HEK293T (cell line): ENCODE data around the gene DOLPP1.

Experiments used
- CTCF ChIA-PET: fragments of 350-600 bp; formaldehyde crosslinking; extraction: SDS; loops from one replicate; lab custom pipeline; 2021; ENCODE audit warnings: antibody characterized with exemption, inconsistent platforms; lab: Yijun Ruan, JAX
- POLR2A ChIA-PET: fragments of 350-600 bp; formaldehyde crosslinking; extraction: SDS; loops from one replicate; lab custom pipeline; 2020; ENCODE audit warnings: antibody characterized with exemption, inconsistent platforms; lab: Yijun Ruan, JAX
- DNase-seq: peaks from one replicate; pipeline ENCODE4 v3.0.0; 2012; ENCODE audit warnings: mixed read lengths; ENCODE audit errors: extremely low spot score
- ARNT ChIP-seq: fragments of 450-650 bp; IDR thresholded peaks from 2 replicates; pipeline ENCODE4 v1.6.1; 2017; ENCODE audit warnings: mild to moderate bottlenecking
- BHLHE40 ChIP-seq: fragments of 450-650 bp; IDR thresholded peaks from 2 replicates; pipeline ENCODE4 v1.6.1; 2016; ENCODE audit warnings: mild to moderate bottlenecking, moderate library complexity, borderline replicate concordance
- CTBP1 ChIP-seq: fragments of 450-650 bp; IDR thresholded peaks from 2 replicates; pipeline ENCODE4 v1.6.1; 2016; ENCODE audit warnings: borderline replicate concordance
- ELF4 ChIP-seq: fragments of 450-650 bp; IDR thresholded peaks from 2 replicates; pipeline ENCODE4 v1.6.1; 2017; ENCODE audit warnings: antibody characterized with exemption
- FOXA1 ChIP-seq: fragments of 450-650 bp; IDR thresholded peaks from 2 replicates; pipeline ENCODE4 v1.6.1; 2016; ENCODE audit warnings: mild to moderate bottlenecking
- FOXK2 ChIP-seq: fragments of 450-650 bp; IDR thresholded peaks from 2 replicates; pipeline ENCODE4 v1.6.1; 2016; ENCODE audit warnings: mild to moderate bottlenecking
- FOXM1 ChIP-seq: fragments of 450-650 bp; IDR thresholded peaks from 2 replicates; pipeline ENCODE4 v1.6.1; 2017; ENCODE audit warnings: mild to moderate bottlenecking, borderline replicate concordance
- HDGF ChIP-seq: fragments of 450-650 bp; IDR thresholded peaks from 2 replicates; pipeline ENCODE4 v1.6.1; 2017; ENCODE audit warnings: antibody characterized with exemption, borderline replicate concordance
- L3MBTL2 ChIP-seq: fragments of 450-650 bp; conservative IDR thresholded peaks from 2 replicates; pipeline ENCODE4 v1.6.1; 2016; ENCODE audit warnings: mild to moderate bottlenecking
- LEF1 ChIP-seq: fragments of 450-650 bp; IDR thresholded peaks from 2 replicates; pipeline ENCODE4 v1.6.1; 2017; ENCODE audit warnings: mild to moderate bottlenecking, borderline replicate concordance
- NFRKB ChIP-seq: fragments of 450-650 bp; IDR thresholded peaks from 2 replicates; pipeline ENCODE4 v1.6.1; 2016; ENCODE audit warnings: mild to moderate bottlenecking, moderate library complexity
- SP1 ChIP-seq: fragments of 450-650 bp; IDR thresholded peaks from 2 replicates; pipeline ENCODE4 v1.6.1; 2017
- SUZ12 ChIP-seq: fragments of 450-650 bp; IDR thresholded peaks from 2 replicates; pipeline ENCODE4 v1.6.1; 2016; ENCODE audit warnings: mild to moderate bottlenecking
- TARDBP ChIP-seq: fragments of 450-650 bp; IDR thresholded peaks from 2 replicates; pipeline ENCODE4 v1.6.1; 2016
- ZNF384 ChIP-seq: fragments of 450-650 bp; IDR thresholded peaks from 2 replicates; pipeline ENCODE4 v1.6.1; 2016
- TF ChIP-seq, protein P1 (sequence below): fragments of 450-650 bp; IDR thresholded peaks from 2 replicates; pipeline ENCODE4 v1.6.1; 2016

The DOLPP1 gene

DNA sequence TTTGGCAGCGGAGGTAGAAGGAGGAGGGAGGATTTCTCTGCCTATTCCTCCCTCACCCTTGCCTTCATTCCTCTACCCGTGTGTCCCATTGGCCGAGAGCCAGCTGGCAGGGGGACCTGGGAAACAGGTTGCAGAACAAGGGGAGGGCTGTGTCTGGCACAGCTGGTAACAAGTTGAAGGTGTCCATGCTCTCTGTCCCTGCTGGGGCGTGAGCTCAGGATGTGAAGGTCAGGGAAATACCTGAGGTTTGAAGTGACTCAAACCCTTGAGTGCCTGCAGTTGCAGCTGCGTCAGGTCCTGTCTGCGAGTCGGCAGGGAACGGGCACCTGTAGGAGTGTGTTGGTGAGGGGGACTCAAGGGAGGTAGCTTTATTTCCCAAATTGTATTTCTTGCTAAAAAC is 28.3 kb upstream of the DOLPP1 start:
- DNase-seq, result no peak
- CTCF ChIA-PET, result no interaction called here
- POLR2A ChIA-PET, result no interaction called here
- no peak for TF ChIP-seq ELF4
- no peak for TF ChIP-seq L3MBTL2
- no peak for TF ChIP-seq CTBP1
- TF ChIP-seq, protein P1, sequence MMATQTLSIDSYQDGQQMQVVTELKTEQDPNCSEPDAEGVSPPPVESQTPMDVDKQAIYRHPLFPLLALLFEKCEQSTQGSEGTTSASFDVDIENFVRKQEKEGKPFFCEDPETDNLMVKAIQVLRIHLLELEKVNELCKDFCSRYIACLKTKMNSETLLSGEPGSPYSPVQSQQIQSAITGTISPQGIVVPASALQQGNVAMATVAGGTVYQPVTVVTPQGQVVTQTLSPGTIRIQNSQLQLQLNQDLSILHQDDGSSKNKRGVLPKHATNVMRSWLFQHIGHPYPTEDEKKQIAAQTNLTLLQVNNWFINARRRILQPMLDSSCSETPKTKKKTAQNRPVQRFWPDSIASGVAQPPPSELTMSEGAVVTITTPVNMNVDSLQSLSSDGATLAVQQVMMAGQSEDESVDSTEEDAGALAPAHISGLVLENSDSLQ, result no peak
- no peak for TF ChIP-seq BHLHE40
- no peak for TF ChIP-seq SP1
- no peak for TF ChIP-seq FOXM1
- no peak for TF ChIP-seq NFRKB
- TF ChIP-seq ZNF384, result no peak
- no peak for TF ChIP-seq FOXA1
- no peak for TF ChIP-seq TARDBP
- TF ChIP-seq FOXK2, result no peak
- TF ChIP-seq LEF1, result no peak
- no peak for TF ChIP-seq HDGF
- TF ChIP-seq ARNT, result no peak
- TF ChIP-seq SUZ12, result no peak

- TF ChIP-seq SUZ12, result no peak
- DNase-seq, result no peak
- ChIA-PET CTCF (no interaction called here), POLR2A (interaction anchor here (1.3 kb wide), 1 partner anchor 17 kb away, joined by 5 read pairs; the partner anchor contains the start of gene MIGA2)
Measured at GRCh38 chr9:129053020-129053419, 27.9 kb upstream of the DOLPP1 start.

DNA sequence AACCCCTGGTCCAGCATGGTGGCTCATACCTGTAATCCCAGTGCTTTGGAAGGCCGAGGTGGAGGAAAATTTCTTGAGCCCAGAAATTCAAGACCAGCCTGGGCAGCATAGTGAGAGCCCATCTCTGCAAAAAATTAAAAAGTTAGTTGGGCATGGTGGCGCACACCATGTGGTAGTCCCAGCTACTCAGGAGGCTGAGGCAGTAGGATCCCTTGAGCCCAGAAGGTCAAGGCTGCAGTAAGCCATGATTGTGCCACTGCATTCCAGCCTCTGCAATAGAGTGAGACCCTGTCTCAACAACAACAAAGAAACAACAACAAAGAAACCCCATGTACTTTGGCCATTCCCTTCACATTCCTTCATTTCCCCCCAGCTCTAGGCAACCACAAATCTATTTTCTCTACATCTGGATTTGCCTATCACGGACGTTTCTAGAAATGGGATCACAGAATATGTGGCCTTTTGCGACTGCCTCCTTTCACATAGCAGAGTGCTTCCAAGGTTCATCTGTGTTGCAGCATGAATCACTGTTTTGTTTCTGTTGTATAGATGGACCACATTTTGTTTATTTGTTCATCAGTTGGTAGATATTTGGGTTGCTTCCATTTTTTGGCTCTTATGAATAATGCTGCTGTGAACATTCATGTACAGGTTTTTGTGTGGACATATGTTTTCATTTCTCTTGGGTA is 26.6 kb upstream of the DOLPP1 start:
- DNase-seq, result no peak
- POLR2A ChIA-PET, result interaction anchor here (1.1 to 1.3 kb wide), 2 partner anchors 18 to 27 kb away, joined by 3 to 5 read pairs; partner anchors contain the start of gene MIGA2
- TF ChIP-seq SUZ12, result no peak
- TF ChIP-seq FOXK2, result no peak
- TF ChIP-seq LEF1, result no peak
- TF ChIP-seq, protein P1, result no peak
- no peak for TF ChIP-seq CTBP1
- TF ChIP-seq L3MBTL2, result no peak
- TF ChIP-seq SP1, result no peak
- no peak for TF ChIP-seq ZNF384
- CTCF ChIA-PET, result no interaction called here

DNA sequence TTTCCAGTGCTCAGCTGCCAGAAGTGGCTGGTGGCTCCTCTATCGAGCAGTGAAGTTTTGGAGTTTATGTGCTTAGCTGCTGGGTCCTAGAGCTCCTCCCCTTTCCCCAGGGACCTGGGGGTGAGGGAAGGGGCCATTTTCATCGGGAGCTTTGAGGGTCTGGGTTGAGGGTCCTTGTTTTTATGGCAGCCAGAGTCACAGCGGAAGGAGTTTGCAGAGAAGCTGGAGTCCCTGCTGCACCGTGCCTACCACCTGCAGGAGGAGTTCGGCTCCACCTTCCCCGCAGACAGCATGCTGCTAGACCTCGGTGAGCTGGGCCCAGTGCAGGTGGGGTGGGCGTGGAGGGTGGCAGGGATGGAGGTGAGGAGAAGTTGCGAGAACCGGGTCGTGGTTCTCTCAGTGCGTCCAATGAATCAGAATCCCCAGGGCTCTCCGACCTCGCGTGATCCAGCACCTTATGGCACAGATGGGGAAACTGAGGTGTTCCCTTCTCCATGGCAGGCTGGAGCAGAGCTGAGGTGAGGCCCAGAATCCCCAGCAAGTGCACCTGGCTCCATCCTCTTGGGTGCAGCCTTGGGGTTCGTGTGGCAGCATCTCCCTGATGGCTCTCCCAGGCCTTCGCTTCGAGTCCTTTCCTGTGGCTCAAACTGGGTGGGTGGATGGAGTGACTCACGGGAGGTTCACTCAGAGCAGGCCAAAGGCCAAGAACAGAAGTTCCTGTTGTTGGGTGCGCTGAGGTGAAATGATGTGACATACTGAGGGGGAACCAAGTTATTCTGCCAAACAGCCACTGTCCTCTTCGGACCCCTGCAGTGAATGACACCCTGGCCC is 21.7 kb upstream of the DOLPP1 start:
- ChIA-PET POLR2A (interaction anchor here (1.3 kb wide), 1 partner anchor 23 kb away, joined by 3 read pairs; no protein-coding TSS in a partner anchor), CTCF (no interaction called here)
- TF ChIP-seq HDGF (no peak), BHLHE40 (no peak), ARNT (no peak), NFRKB (no peak), SP1 (no peak), LEF1 (no peak), TARDBP (no peak), FOXM1 (no peak), ELF4 (no peak), ZNF384 (no peak), L3MBTL2 (no peak), FOXK2 (no peak), SUZ12 (no peak), CTBP1 (no peak), FOXA1 (no peak)
- TF ChIP-seq, protein P1, result no peak
- no peak for DNase-seq

DNA sequence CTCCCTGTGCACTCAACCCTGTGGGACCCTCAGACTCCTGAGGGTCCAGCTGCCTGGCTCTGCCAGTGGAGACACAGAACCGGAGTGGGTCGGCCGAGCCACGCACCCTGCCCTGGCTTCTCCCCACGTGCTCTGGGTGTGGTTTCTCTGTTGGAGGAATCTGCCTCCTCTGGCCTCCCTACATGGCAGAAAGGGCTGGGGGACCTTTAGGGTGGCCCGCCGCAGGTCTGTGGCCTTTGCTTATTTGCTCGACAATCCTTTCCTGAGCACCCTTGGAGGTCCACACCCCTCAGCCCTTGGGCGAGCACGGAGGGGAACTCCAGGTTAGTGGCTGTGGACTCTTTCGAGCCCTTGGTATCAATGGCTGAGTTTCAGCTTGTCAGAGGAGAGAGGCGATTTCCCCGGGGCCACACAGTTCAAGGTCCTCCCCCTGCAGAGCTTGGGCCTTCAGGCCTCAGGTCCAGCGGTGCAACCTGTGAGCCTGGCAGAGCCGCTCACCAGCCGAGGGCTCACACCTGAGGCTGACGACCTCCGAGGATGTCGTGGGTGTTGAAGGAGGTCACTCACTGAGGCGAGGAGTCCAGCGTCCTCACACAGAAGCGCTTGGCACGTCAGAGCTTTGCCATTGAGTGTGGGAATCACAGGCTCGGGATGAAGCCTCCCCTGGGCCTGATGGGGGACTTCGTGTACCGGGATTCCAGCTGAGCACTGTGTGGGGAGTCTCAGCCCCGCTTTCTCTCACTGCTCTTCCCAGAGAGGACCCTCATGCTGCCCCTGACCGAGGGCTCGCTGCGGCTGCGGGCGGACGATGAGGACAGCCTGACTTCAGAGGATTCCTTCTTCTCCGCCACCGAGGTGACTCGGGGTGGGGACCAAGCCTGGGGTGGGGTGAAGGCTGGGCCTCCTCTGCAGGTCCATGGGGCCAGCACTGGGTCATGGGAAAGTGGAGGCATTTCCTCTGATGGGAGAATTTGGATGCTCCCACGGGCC is 20.8 kb upstream of the DOLPP1 start:
- no peak for TF ChIP-seq HDGF
- TF ChIP-seq BHLHE40, result no peak
- no peak for TF ChIP-seq LEF1
- no peak for TF ChIP-seq FOXK2
- no peak for TF ChIP-seq ZNF384
- no peak for TF ChIP-seq FOXA1
- no peak for TF ChIP-seq ELF4
- no peak for TF ChIP-seq SP1
- no peak for TF ChIP-seq TARDBP
- ChIA-PET POLR2A (no interaction called here), CTCF (no interaction called here)
- no peak for DNase-seq
